ENCODE results near the gene PTPN7. TPM values are rescaled to one million over a fixed set of nuclear protein-coding genes. Genes with fewer than 3 reads are reported as not detected.

The PTPN7 gene
- polyA plus RNA-seq, 2 of the 4 experiments (the other 2 are of a cell fraction), result 0.08 TPM; not detected in 1

GRCh38 chr1:202157945-202158344 is 2.5 kb downstream of the PTPN7 start:
- Histone ChIP-seq H3K4me1 (peaks cover 28% of the 10 kb centered on the region), H3K4me2 (no peak overlapping the region), H3K27ac (no peak overlapping the region), H3K9me3 (no peaks in the 10 kb centered on the region), H3K4me3 (no peak overlapping the region)
- no peak for DNase-seq (ENCODE audit: low read depth in 1 of 2, low spot score in 1 of 2)
- ATAC-seq, result no peak
- TF ChIP-seq HMGXB4 (CRISPR knock-in tag; IDR thresholded peaks at IDR 0.05; ENCODE audit: borderline replicate concordance), result no peak
- TF ChIP-seq USF2 (IDR thresholded peaks at IDR 0.05), result no peak
- ChIA-PET CTCF (no interaction called here), POLR2A (no interaction called here)
- WGBS (ENCODE audit: missing lambda C conversion rate), result 87% methylated on average over 10 of the region's 10 CpGs
- FAIRE-seq, result no peak

- Histone ChIP-seq H3K4me1 (peaks cover 21% of the 10 kb centered on the region), H3K4me2 (no peak overlapping the region), H3K27ac (no peak overlapping the region), H3K4me3 (no peak overlapping the region), H3K9me3 (no peaks in the 10 kb centered on the region)
- FAIRE-seq (no peak), DNase-seq (ENCODE audit: low read depth in 1 of 2, low spot score in 1 of 2) (no peak), ATAC-seq (0 out of 6 replicates have a peak, but pooled peaks of 1 of the 2 experiments have one; percentile 6)
- CTCF ChIA-PET, result interaction anchor here (0.6 to 1.7 kb wide), 7 partner anchors 10 to 222 kb away, joined by 3 to 6 read pairs (median 3); no protein-coding TSS in a partner anchor
- WGBS (ENCODE audit: missing lambda C conversion rate), result 91% methylated on average over 8 of the region's 8 CpGs
- TF ChIP-seq NPAS2 (CRISPR knock-in tag; IDR thresholded peaks at IDR 0.05; ENCODE audit: borderline replicate concordance) (no peak), MAX (IDR thresholded peaks at IDR 0.05) (no peak), EHF (CRISPR knock-in tag; IDR thresholded peaks at IDR 0.05) (no peak), HMGXB4 (CRISPR knock-in tag; IDR thresholded peaks at IDR 0.05; ENCODE audit: borderline replicate concordance) (no peak), RARB (CRISPR knock-in tag; IDR thresholded peaks at IDR 0.05) (no peak), ATOH8 (CRISPR knock-in tag; IDR thresholded peaks at IDR 0.05; ENCODE audit: low read depth) (no peak), MAZ (IDR thresholded peaks at IDR 0.05; ENCODE audit: borderline replicate concordance, low read depth, low read length) (no peak), RCOR1 (IDR thresholded peaks at IDR 0.05; ENCODE audit: low read depth, low read length) (no peak), CEBPB (IDR thresholded peaks at IDR 0.05) (no peak), CHD4 (IDR thresholded peaks at IDR 0.05; ENCODE audit: borderline replicate concordance) (no peak), BCL3 (IDR thresholded peaks at IDR 0.05) (no peak), FOSL2 (IDR thresholded peaks at IDR 0.05) (no peak), FOSL2 (CRISPR knock-in tag; IDR thresholded peaks at IDR 0.05) (no peak), HOXB13 (CRISPR knock-in tag; IDR thresholded peaks at IDR 0.05; ENCODE audit: low read depth) (no peak), GATA3 (IDR thresholded peaks at IDR 0.05; ENCODE audit: borderline replicate concordance) (no peak), ELK1 (IDR thresholded peaks at IDR 0.05; ENCODE audit: low read depth, low read length) (no peak), HDAC2 (IDR thresholded peaks at IDR 0.05) (no peak), TP53 (CRISPR knock-in tag; IDR thresholded peaks at IDR 0.05) (no peak), NR3C1 (IDR thresholded peaks at IDR 0.05) (no peak), ESRRA (IDR thresholded peaks at IDR 0.05; ENCODE audit: borderline replicate concordance, low read length) (no peak), ZFP36 (IDR thresholded peaks at IDR 0.05; ENCODE audit: borderline replicate concordance, partially characterized antibody) (no peak)
- POLR2A ChIA-PET, result no interaction called here
These were observed 3.8 kb downstream of the PTPN7 start for GRCh38 chr1:202156590-202156989.
